ENCODE data around the gene PARVB. TPM values are rescaled to one million over a fixed set of nuclear protein-coding genes. Genes with fewer than 3 reads are reported as not detected.

The PARVB gene
- total and polyA plus RNA-seq, 9 donors = 12.3 to 62.9 (median 39.1) TPM

DNA sequence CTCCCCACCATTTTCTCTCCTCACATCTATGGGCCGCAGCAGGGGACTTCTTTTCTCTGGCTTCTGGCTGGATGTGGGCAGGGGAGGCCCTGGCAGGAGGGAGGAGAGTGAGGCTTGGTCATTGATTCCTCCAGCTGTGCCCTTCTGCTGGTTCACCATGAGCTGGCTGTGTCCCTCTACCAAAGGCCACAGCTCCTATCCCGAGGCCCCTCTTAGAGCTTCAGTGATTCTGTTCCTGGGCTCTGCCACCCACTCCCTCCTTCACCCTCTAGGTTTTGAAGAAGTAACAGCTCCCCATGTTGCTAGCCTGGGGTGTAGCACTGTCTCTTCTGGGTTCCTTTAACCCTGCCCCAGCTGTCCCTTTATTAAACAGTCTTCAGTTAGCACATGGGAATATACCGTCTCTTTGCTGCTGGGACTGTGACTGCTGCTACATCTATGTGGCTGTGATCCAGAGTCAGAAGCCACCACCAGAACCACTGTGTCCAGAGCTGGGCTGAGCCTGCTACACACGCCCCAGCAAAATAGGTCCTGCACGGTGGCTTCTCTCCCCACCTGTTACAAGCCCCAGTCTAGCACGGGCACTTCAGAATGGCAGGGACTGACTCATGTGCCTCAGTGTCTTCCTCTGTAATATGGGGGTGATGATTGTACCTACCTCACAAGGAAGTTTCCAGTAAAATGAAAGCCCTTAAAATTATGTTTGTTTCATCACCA lies 156.0 kb downstream of the PARVB start:
- TF ChIP-seq POLR2A (IDR thresholded peaks at IDR 0.05) (no peak), EP300 (IDR thresholded peaks at IDR 0.05) (no peak), CTCF (IDR thresholded peaks at IDR 0.05) (no peak)
- no peak for DNase-seq
- H3K4me3 ChIP-seq = no peak overlapping the region
- H3K36me3 ChIP-seq = no peaks in the 10 kb centered on the region
- intact Hi-C loops (cut with DNase I) = no loop called here
- H3K27ac ChIP-seq = no peak overlapping the region
- H3K9me3 ChIP-seq = no peaks in the 10 kb centered on the region
- no peaks in the 10 kb centered on the region for H3K27me3 ChIP-seq
- H3K4me1 ChIP-seq (ENCODE audit: insufficient read depth) = no peaks in the 10 kb centered on the region
- WGBS, 3 donors = 74 to 92% (median 81%) methylated on average over 6 of the region's 6 CpGs

DNA sequence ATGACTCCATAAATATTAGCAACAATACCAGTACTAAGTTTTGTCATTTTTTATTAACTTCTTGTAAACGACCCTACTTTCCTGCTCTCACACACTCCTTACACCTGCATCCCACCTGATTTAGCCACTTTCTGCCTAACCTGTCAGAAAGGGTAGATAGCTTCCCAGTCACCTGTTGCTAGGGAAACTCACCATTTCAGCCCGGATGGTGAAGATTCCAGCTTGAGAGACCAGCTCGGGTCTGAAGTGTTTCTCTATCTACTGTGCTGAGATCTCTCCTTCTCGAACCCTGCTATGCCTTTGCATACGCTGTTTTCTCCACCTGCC lies 156.6 kb downstream of the PARVB start, which contains the start of gene PARVG:
Gene PARVG, plus strand, starts transcription at position 220 of the 327 bp plus-strand sequence. CDS start 2,405 bp downstream, outside the sequence.
- 57 to 74% (median 68%) methylated on average over 5 of the region's 5 CpGs for WGBS, 3 donors
- no peak for DNase-seq
- Histone ChIP-seq H3K36me3 (no peaks in the 10 kb centered on the region), H3K9me3 (no peaks in the 10 kb centered on the region), H3K4me3 (no peak within 1 kb of the TSS), H3K4me1 (ENCODE audit: insufficient read depth) (no peaks in the 10 kb centered on the region), H3K27me3 (no peaks in the 10 kb centered on the region), H3K27ac (no peak within 1 kb of the TSS)
- intact Hi-C loops (cut with DNase I) = no loop called here
- no peak for TF ChIP-seq CTCF (IDR thresholded peaks at IDR 0.05)
- TF ChIP-seq POLR2A (IDR thresholded peaks at IDR 0.05) = no peak
- TF ChIP-seq EP300 (IDR thresholded peaks at IDR 0.05) = no peak

DNA sequence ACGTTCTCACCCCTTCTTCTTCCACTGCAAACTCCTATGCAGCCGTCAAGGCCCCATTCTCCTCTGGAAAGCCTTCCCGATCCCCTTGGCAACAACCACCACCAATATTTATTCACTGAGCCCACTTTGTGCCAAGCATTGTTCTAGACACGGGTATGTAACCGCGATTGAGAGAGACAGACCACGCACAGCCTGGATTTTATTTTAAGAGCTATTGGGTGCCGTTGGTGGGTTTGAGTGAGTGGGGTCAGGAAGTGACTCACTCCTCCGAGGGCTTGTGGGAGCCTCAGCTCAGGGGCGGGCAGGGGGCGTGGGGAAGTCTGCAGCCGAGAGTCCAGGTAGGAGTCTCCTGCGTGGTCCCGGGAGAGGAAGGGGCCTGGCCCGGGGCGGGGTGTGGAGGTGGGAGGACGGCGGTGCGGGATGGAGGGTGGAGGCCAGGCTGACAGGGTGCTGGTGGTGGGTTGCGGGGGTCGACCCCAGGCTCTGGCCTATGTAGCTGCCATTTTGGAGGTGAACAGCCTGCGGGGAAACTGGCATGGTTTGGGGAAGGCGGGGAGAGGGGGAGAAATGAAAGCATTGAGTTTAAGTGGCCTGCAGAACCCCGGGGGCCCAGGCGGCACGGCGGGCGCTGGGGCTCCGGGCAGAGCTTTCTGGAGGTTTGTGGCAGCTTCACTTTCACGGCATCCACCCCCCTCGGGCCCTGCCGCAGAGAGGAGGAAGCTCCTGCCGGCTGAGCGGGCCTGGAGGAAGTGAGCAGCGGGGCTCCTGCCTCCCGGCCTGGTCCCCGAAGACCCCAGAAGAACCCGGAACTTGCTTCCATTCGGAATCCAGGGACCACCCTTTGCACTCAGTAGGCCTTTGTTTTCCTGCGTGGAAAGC lies 157.2 kb downstream of the PARVB start:
- Histone ChIP-seq H3K4me1 (ENCODE audit: insufficient read depth) (no peaks in the 10 kb centered on the region), H3K4me3 (no peak overlapping the region), H3K36me3 (no peaks in the 10 kb centered on the region), H3K9me3 (no peaks in the 10 kb centered on the region), H3K27ac (no peak overlapping the region), H3K27me3 (no peaks in the 10 kb centered on the region)
- intact Hi-C loops (cut with DNase I) = no loop called here
- DNase-seq = no peak
- TF ChIP-seq EP300 (IDR thresholded peaks at IDR 0.05) (no peak), POLR2A (IDR thresholded peaks at IDR 0.05) (no peak), CTCF (IDR thresholded peaks at IDR 0.05) (no peak)
- 70 to 71% (median 70%) methylated on average over 40 of the region's 40 CpGs for WGBS, 3 donors

DNA sequence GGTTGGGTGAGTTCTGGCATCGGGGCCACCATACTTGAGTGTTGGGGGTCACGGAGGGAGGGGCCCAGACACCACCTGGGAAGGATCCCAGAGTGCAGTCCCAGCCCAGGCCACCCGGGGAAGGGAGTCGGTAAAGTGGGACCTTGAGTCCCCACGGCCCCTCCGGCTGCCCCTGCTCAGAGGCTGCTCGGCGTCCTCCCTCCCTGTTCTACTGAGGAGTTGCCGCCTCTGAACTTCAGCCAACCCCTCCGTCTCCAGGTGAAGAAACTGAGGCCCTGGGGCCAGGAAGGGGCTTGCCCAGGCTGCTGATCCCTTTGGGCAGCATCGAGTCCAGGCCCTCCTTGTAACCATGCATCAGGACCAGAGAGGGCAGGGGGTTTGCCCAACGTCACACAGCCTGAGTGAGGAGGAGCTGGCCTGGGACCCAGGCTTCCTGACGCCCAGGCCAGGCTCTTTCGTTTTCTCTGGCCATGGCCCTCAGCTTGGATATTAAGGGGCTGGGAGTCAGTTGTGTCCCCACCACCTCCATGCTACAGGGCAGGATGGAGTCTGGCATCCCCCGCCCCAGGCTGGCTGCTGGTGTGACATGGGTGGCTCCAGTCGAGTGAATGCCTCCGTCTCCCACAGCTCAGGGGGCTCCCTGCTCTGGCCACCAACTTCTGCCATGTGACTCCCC lies 157.9 kb downstream of the PARVB start:
- TF ChIP-seq POLR2A (IDR thresholded peaks at IDR 0.05) (no peak), EP300 (IDR thresholded peaks at IDR 0.05) (no peak), CTCF (IDR thresholded peaks at IDR 0.05) (no peak)
- DNase-seq = no peak
- intact Hi-C loops (cut with DNase I) = no loop called here
- H3K36me3 ChIP-seq = no peaks in the 10 kb centered on the region
- H3K4me3 ChIP-seq = no peak overlapping the region
- H3K4me1 ChIP-seq (ENCODE audit: insufficient read depth) = no peaks in the 10 kb centered on the region
- H3K9me3 ChIP-seq = no peaks in the 10 kb centered on the region
- 64 to 67% (median 67%) methylated on average over 17 of the region's 17 CpGs for WGBS, 3 donors
- H3K27ac ChIP-seq = no peak overlapping the region
- no peaks in the 10 kb centered on the region for H3K27me3 ChIP-seq
